ENCODE data around the gene MTMR6. TPM values are rescaled to one million over a fixed set of nuclear protein-coding genes. Genes with fewer than 3 reads are reported as not detected.
"Not testable (repeated sequence)": the region's sequence is repeated elsewhere in the genome, so short reads cannot be mapped to it uniquely, and the experiment has no call there.

Gene MTMR6
- 45.7 TPM for total RNA-seq

DNA sequence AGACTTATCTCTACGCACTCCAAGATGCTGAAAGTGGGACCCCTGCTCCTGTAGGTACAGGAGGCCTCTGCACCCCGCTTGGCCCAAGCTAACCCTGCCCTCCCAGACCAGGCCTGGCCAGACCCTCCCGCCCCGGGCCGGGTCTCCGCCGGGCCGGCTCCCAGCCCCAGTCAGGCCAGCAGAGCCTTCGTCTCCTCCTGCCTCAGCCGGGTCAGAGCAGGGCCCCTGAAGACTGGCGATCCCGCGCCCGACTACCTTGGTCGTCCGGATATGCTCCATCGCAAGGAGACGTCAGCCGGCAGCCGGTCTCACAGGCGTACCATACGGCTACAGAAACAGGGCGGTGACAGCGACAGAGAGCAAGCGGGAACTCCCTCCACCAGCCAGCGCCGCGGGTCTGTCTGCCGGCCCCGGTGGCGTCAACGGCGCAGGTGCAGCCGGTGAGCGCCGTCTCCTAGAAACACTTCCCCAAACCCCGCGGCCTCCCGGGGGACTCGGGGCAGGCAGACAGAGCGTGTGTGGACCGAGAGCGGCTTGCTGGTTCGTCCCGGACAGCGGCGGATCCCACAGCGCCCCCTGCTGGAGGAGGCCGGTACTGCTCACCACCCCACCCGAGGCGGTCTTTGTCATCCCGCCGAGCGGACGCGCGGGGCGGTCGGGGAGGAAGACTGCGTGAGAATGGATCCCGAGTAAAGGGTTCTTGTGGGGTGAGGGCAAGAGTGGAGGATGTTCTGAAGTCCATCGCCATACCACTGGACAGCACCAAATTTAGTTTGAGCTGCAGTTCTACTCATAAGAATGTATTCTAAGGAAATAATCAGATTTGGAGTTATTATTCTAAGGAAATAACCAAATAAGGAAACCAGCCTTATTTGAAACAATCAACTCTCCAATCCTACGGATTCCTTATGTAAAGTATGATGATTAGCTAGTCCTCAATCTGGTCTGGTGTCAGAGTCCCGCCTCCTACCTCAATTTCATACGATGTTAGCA is at the start of gene MTMR6:
TSS of gene MTMR6 (minus strand) at position 520 of the 993 bp plus-strand sequence. CDS start at position 279, 241 bp downstream.
- DNase-seq: peak; percentile 91

GRCh38 chr13:25335856-25336255 is 48.6 kb upstream of the MTMR6 start:
- no peak for DNase-seq

DNA sequence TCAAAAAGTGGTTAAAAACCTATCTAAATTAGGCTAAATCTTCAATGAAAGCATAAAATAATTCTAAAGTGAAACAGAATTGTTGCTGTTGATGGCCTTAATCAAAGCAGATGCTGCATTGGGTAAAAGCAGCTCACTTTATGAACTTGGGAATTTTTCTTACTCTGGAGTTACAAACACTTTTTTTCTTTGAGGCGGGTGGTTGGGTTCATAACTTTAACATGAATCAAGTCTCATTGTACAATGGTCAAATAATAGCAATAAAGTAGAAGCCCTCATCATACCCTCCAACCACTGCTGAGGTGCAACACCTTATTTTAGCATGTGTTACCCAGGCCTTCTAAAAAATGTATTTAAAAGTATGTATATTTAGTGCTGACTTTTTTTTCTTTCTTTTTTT is 43.3 kb upstream of the MTMR6 start:
- DNase-seq: no peak

- no peak for DNase-seq
Measured at GRCh38 chr13:25329706-25330105, 42.4 kb upstream of the MTMR6 start.

- DNase-seq: no peak
Measured at GRCh38 chr13:25324100-25324499, 36.8 kb upstream of the MTMR6 start.

GRCh38 chr13:25319771-25320170 is 32.5 kb upstream of the MTMR6 start:
- no peak for DNase-seq

- not testable (repeated sequence) for DNase-seq
Measured at GRCh38 chr13:25318946-25319345, 31.7 kb upstream of the MTMR6 start.

DNA sequence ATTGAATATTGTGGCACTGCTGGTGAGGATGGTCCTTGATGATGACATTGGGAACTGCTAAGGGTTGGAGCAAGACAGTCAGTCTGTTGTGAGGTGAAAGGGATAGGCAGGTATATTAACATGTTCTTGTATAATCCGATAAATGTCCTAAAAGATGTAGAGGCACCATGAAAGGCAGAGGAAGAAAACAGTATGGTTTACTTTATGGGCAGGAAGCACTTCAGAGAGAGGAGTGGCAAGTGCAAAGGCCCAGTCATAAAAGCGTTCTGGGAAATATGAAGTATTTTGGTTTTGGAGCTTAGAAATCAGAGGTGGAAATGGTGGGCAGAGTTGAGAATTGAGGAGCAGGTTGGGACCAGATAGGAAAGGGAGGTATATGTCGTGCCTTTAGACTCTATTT is 23.6 kb upstream of the MTMR6 start:
- no peak for DNase-seq

- DNase-seq: no peak
Measured at GRCh38 chr13:25306671-25307464, 19.6 kb upstream of the MTMR6 start.

- DNase-seq: no peak
Measured at GRCh38 chr13:25302121-25302520, 14.8 kb upstream of the MTMR6 start.

GRCh38 chr13:25301347-25302113 is 14.2 kb upstream of the MTMR6 start, which contains the start of gene NUP58:
NUP58 (plus strand) TSS chr13:25301625; CDS start chr13:25301774, 149 bp downstream.
- DNase-seq: peak; percentile 92

GRCh38 chr13:25300861-25301346 is 13.6 kb upstream of the MTMR6 start:
- DNase-seq: peak; percentile 61

GRCh38 chr13:25295701-25296100 is 8.4 kb upstream of the MTMR6 start:
- DNase-seq: no peak

- no peak for DNase-seq
Measured at GRCh38 chr13:25295228-25295627, 7.9 kb upstream of the MTMR6 start.

DNA sequence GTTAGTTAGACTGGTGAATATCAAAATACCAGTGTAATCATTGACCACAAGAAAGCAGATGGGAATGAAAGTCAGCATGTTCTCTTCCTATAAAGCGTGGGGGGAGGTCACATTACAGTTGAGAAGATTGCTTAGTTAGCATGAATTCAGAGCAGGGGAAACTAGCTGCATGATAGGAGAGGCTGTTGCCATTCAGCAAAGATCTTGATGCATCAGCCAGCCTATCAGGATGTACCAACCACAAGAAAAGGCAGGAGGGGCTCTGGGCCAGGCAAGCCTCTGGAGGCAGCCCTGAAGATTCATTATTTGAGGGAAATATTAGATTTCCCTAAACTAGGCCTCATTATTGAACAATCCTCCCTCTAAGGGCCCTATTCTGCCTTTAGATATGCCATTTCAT is 5.0 kb upstream of the MTMR6 start:
- DNase-seq: no peak

DNA sequence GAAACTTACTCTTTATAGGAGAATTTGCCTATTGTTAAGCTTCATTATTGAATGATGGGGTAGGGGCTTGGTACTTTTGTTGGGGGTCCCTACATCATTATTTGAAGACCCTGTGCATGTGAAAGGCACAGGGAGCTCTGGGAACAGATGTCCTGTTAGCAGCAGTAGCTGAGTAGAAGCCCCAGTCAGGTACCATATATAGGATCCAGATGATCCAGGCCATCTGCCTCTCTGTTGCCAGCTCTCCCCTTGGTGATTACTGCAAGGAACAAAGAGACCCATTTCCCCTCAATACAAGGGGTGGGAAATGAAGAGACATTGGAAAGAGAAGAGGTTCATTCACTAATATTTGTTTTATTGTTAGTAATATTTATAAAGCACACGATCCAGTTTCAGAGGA is 4.4 kb upstream of the MTMR6 start:
- DNase-seq: no peak

- no peak for DNase-seq
Measured at GRCh38 chr13:25288966-25289365, 1.7 kb upstream of the MTMR6 start.

DNA sequence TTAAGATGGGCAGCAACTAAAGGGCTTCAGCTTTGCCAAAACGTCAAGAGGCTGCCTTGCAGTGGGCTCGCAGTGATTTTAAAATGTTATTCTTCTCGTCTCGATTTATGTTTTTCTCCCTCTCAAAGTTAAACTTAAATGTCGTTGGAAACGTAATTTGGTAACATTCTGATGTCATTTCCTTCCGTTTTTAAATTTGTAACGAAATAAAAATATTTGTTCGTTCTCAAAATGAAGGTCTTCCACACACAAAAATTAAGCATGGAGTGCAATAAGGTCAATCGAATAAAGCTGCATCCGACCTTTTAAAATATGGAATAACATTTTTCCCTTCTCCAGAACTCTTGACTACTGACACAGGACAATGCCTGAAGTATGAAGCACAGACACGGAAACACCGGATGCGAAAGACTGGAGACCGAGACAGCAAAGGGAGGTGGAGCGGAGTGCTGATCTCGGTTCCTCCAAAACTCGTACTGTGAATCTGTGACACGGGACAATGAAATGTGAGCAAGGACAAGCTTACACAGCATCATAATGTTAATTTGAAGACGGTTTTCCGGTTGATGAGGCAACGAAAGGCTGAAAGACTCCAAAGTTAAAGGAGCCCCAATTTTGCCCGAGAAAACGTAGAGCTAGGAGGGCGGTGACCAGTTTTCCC is 850 bp downstream of the MTMR6 start:
- no peak for DNase-seq

DNA sequence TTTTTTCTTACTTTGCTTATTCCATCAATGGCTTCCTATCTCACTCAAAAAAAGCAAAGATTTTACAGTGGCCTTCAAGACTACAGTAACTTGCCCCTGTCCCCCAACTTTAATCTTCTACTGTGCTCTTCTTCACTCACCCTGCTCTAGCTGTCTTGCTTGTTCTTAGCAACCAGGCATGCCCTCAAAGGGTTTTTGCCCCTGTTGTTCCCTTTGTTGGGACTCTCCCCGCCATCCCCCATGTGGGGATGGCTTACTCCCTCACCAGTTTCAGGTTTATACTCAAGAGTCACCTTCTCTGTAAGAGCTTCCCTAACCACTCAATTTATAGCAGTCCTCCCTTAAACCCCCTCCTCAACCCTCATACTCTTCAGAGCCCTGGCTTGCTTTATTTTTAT is 5.4 kb downstream of the MTMR6 start:
- no peak for DNase-seq

DNA sequence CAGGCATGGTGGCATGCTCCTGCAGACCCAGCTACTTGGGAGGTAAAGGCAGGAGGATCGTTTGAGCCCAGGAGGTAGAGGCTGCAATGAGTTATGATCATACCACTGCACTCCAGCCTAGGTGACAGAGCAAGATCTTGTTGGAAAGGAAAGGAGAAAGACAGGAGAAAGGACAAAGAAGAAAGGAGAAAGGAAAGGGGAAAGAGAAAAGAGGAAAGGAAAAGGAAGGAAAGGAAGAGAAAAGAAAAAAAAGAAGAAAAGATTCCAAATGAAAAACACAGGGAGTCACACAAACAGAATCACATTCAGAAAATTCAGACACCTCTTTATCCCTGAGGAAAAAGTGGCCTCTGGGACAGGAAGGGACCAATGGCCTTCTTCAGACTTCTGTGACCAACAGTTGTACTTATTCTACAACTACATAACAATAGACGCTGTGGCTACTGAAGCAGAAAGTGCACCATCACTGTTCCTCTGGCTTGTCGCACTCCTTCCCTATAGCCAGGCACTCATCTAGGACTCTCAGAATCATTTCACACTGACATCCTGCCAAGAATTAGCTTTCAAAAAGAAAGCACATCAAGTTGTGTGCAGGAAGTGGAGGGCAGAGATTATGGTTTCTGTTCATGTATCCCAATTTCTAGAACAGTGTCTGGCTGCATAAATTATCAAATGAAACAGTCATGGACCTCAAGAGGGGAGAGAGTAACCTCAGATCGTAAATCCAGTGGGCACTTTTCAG is 5.9 kb downstream of the MTMR6 start:
- DNase-seq: no peak

DNA sequence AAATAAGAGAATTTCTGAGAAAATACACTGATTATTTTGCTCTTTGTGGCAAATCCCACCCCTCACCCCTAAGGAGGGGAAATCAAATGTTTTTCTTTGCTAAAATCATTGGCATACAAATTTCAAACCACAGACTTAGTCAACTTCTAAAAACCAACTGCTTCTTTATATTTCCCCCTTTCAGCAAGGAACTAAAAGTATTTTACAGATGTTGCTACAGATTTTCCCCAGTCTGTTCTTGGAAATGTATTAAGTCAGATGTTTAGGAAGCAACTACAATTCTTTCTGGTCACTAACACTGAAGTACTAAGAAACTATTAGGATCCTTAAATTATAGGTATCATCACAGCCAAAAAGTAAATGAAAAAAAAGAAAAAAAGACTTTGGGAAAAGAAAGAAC is 6.9 kb downstream of the MTMR6 start:
- no peak for DNase-seq
